ENCODE measurements around the gene UGGT2. TPM values are rescaled to one million over a fixed set of nuclear protein-coding genes. Genes with fewer than 3 reads are reported as not detected.

Gene UGGT2
- total RNA-seq, 2 donors from 2014 or later: 21.1 to 26.1 TPM

DNA sequence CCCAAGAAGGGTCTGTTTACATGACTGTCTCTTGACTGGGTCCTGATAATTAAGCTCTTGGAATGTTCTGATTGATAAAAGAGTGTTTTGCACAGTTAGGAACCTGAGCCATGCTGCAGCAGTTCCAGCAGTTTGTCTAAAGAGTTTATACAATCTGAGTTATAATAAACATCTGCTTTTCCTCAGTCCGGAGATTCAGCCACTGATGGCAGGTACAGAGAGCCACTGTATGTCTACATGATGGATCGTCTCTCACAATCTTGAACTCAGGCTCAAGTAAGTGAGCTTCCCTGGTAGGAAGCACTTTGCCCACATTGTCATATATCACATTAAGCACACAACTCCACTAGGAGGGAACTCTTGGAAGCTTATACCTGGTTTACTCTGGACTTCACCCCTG is 84.3 kb downstream of the UGGT2 start:
- WGBS: 67% methylated on average over 2 of the region's 2 CpGs
- Histone ChIP-seq H3K4me1 (replicated peaks) (no peaks in the 10 kb centered on the region), H3K27me3 (replicated peaks; ENCODE audit: insufficient read depth) (no peaks in the 10 kb centered on the region), H3K36me3 (no peaks in the 10 kb centered on the region), H3K4me3 (no peak overlapping the region), H3K27ac (no peak overlapping the region), H3K9me3 (no peaks in the 10 kb centered on the region)
- TF ChIP-seq POLR2AphosphoS5 (IDR thresholded peaks at IDR 0.05) (no peak), POLR2A (IDR thresholded peaks at IDR 0.05) (no peak), CTCF (IDR thresholded peaks at IDR 0.05) (no peak)
- no peak for DNase-seq (ENCODE audit: low spot score)
- intact Hi-C loops (cut with DNase I): no loop called here

DNA sequence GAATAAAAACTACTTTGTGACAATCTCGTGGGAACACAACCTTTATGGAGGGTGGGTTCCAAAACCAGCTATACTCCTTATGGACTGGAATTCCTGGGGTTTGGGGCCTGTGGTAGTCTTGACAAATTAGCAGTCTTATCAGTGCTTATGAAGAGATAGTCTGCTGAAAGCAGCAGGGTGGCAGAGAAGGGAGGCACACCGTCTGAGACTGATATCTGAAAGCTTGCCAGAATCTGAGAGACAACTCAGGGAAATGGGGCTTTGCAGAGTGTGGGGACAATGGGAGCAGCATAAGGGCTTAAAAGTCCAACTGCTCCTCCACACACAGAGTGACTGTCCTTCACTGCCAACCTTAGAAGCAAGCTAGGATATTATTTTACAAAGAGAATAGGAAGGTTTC is 95.9 kb downstream of the UGGT2 start:
- H3K4me3 ChIP-seq: no peak overlapping the region
- WGBS: 83% methylated on average over 2 of the region's 2 CpGs
- H3K36me3 ChIP-seq: no peaks in the 10 kb centered on the region
- no peaks in the 10 kb centered on the region for H3K27me3 ChIP-seq (replicated peaks; ENCODE audit: insufficient read depth)
- no peak overlapping the region for H3K27ac ChIP-seq
- intact Hi-C loops (cut with DNase I): no loop called here
- no peaks in the 10 kb centered on the region for H3K4me1 ChIP-seq (replicated peaks)
- H3K9me3 ChIP-seq: no peaks in the 10 kb centered on the region
- TF ChIP-seq POLR2A (IDR thresholded peaks at IDR 0.05): no peak
- TF ChIP-seq POLR2AphosphoS5 (IDR thresholded peaks at IDR 0.05): no peak
- no peak for TF ChIP-seq CTCF (IDR thresholded peaks at IDR 0.05)
- no peak for DNase-seq (ENCODE audit: low spot score)

GRCh38 chr13:95956589-95957148 is 96.5 kb downstream of the UGGT2 start:
- no peak overlapping the region for H3K27ac ChIP-seq
- H3K27me3 ChIP-seq (replicated peaks; ENCODE audit: insufficient read depth): no peaks in the 10 kb centered on the region
- DNase-seq (ENCODE audit: low spot score): no peak
- H3K36me3 ChIP-seq: no peaks in the 10 kb centered on the region
- H3K4me3 ChIP-seq: no peak overlapping the region
- H3K9me3 ChIP-seq: no peaks in the 10 kb centered on the region
- intact Hi-C loops (cut with DNase I): no loop called here
- H3K4me1 ChIP-seq (replicated peaks): no peaks in the 10 kb centered on the region
- TF ChIP-seq POLR2A (IDR thresholded peaks at IDR 0.05) (no peak), POLR2AphosphoS5 (IDR thresholded peaks at IDR 0.05) (no peak), CTCF (IDR thresholded peaks at IDR 0.05) (no peak)

DNA sequence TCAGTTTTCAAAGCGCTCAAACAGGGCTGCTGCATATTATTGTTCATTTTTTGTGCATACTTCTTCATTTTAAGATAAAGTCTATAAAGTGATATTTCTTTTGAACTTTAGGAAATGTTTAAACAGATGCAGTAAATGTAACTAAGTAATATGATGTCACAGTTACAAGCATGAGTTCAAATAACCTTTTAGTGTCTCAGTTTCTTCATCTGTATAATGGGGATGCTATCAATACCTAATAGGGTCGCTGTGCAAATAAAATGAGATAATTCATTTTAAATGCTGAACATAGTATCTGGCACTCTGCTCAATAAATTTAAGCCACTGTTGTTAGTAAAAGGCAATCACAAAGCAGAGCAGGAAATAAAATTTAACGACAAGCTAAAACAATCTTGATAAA is 97.5 kb downstream of the UGGT2 start:
- no peaks in the 10 kb centered on the region for H3K4me1 ChIP-seq (replicated peaks)
- no peak for DNase-seq (ENCODE audit: low spot score)
- intact Hi-C loops (cut with DNase I): no loop called here
- H3K27ac ChIP-seq: no peak overlapping the region
- TF ChIP-seq CTCF (IDR thresholded peaks at IDR 0.05) (no peak), POLR2AphosphoS5 (IDR thresholded peaks at IDR 0.05) (no peak), POLR2A (IDR thresholded peaks at IDR 0.05) (no peak)
- no peak overlapping the region for H3K4me3 ChIP-seq
- no peaks in the 10 kb centered on the region for H3K9me3 ChIP-seq
- WGBS: 96% methylated on average over 3 of the region's 3 CpGs
- no peaks in the 10 kb centered on the region for H3K27me3 ChIP-seq (replicated peaks; ENCODE audit: insufficient read depth)
- H3K36me3 ChIP-seq: no peaks in the 10 kb centered on the region

GRCh38 chr13:95955255-95955654 is 97.9 kb downstream of the UGGT2 start:
- H3K27ac ChIP-seq: no peak overlapping the region
- no peaks in the 10 kb centered on the region for H3K27me3 ChIP-seq (replicated peaks; ENCODE audit: insufficient read depth)
- no peaks in the 10 kb centered on the region for H3K9me3 ChIP-seq
- H3K4me1 ChIP-seq (replicated peaks): no peaks in the 10 kb centered on the region
- no peak overlapping the region for H3K4me3 ChIP-seq
- WGBS: 85% methylated on average over 3 of the region's 3 CpGs
- intact Hi-C loops (cut with DNase I): no loop called here
- DNase-seq (ENCODE audit: low spot score): no peak
- H3K36me3 ChIP-seq: no peaks in the 10 kb centered on the region
- TF ChIP-seq POLR2A (IDR thresholded peaks at IDR 0.05): no peak
- no peak for TF ChIP-seq CTCF (IDR thresholded peaks at IDR 0.05)

All from prostate gland (tissue), 2 donors.